ENCODE data around the gene NDST1.

DNA sequence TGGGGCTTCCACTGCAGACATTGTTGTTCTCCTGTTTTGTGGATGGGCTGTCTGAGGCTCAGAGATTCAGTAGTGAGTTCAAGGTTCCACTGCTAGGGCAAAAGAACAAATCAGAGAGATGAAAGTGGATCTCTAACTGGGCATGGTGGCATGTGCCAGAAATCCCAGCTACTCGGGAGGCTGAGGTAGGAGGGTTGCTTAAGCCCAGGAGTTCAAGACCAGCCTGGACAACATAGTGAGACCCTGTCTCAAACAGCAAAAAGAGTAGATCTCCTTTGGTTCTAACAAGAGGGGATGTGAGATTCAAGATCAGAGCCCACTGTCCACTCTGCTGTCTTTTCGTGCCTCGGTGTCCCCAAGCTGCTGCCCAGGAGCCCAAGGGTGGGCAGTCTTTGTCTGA, 11.8 kb upstream of the NDST1 start:
- TF ChIP-seq CTCF (IDR thresholded peaks at IDR 0.05) (no peak), POLR2A (IDR thresholded peaks at IDR 0.05) (no peak)
